Lung (tissue), 12 donors: ENCODE data around the gene HNRNPLL. TPM values are rescaled to one million over a fixed set of nuclear protein-coding genes. Genes with fewer than 3 reads are reported as not detected.

ENCODE experiments used
- ATAC-seq: fragments of 200-7000 bp; cut with Tn5 transposase; one replicate; pipeline ENCODE4 v1.9.1; 2020; ENCODE audit warnings: moderate number of reproducible peaks; ENCODE audit not compliant: insufficient read depth, low FRiP score
- DNase-seq, 3 donors: peaks; one replicate each; pipeline ENCODE4 v3.0.0-alpha.2; 2013 to 2017
- H3K27ac ChIP-seq, 2 donors: one replicate each; pipeline ENCODE4 v1.5.1; 2013; ENCODE audit warnings: mild to moderate bottlenecking in 2 of 2, moderate library complexity in 2 of 2, control low read depth in 1 of 2, inconsistent platforms in 1 of 2, low read depth in 1 of 2, low read length in 1 of 2
- H3K27me3 ChIP-seq, 3 donors: one replicate each; pipeline ENCODE4 v1.5.1; 2013; ENCODE audit warnings: low read length in 2 of 3; ENCODE audit not compliant: control insufficient read depth in 3 of 3, insufficient read depth in 3 of 3
- H3K36me3 ChIP-seq, 4 donors: one replicate each; pipeline ENCODE4 v1.5.1; 2013; ENCODE audit warnings: low read length in 4 of 4, mild to moderate bottlenecking in 1 of 4, moderate library complexity in 1 of 4; ENCODE audit not compliant: control insufficient read depth in 4 of 4, insufficient read depth in 4 of 4
- H3K4me1 ChIP-seq, 5 donors: one replicate each; pipeline ENCODE4 v1.5.1; 2013; ENCODE audit warnings: low read length in 5 of 5, mild to moderate bottlenecking in 2 of 5, moderate library complexity in 1 of 5; ENCODE audit not compliant: control insufficient read depth in 5 of 5, insufficient read depth in 5 of 5
- H3K4me3 ChIP-seq: one replicate; pipeline ENCODE4 v1.5.1; 2013; ENCODE audit warnings: mild to moderate bottlenecking, control low read depth, moderate library complexity
- H3K9ac ChIP-seq, 2 donors: one replicate each; pipeline ENCODE4 v1.5.1; 2013; ENCODE audit warnings: low read length in 2 of 2, control low read depth in 1 of 2; ENCODE audit not compliant: insufficient read depth in 1 of 2
- H3K9me3 ChIP-seq, 4 donors: one replicate each; pipeline ENCODE4 v1.5.1; 2013; ENCODE audit warnings: low read length in 3 of 4, mild to moderate bottlenecking in 1 of 4, moderate library complexity in 1 of 4; ENCODE audit not compliant: control insufficient read depth in 4 of 4, insufficient read depth in 3 of 4
- WGBS, 2 donors: extraction: QIAGEN DNeasy Blood & Tissue Kit; methylation state at CpG; one replicate each; pipeline ENCODE4 v1.1.7; 2013; 5-methylcytosine and 5-hydroxymethylcytosine counted together
- polyA plus RNA-seq, 2 donors: library from polyadenylated mRNA; stranded (reverse); fragments of 200-250 nt; gene quantifications; one replicate each; pipeline ENCODE4 v1.2.1, GENCODE V29; 2013
- total RNA-seq, 2 donors: library from RNA; depleted of rRNA in 1 of 2; stranded (reverse); fragments of >200 nt in 1 of 2; gene quantifications; one replicate each; pipeline ENCODE4 v1.2.1, GENCODE V29; 2014 to 2021
- TF ChIP-seq, protein P1 (sequence below): IDR thresholded peaks from 2 replicates; pipeline ENCODE4 v1.5.1; 2012; ENCODE audit warnings: mild to moderate bottlenecking; ENCODE audit errors: control extremely low read depth, extremely low read depth
- donor health status: control.
- donor health status: control.
- donor health status: Bipolar disorder and iron deficiency.
- donor health status: healthy.
- donor health status: DM: yes; HTN: yes; CAD: no.

Gene HNRNPLL
- total and polyA plus RNA-seq, 4 donors, result 12.4 to 88.8 (median 30.7) TPM

DNA sequence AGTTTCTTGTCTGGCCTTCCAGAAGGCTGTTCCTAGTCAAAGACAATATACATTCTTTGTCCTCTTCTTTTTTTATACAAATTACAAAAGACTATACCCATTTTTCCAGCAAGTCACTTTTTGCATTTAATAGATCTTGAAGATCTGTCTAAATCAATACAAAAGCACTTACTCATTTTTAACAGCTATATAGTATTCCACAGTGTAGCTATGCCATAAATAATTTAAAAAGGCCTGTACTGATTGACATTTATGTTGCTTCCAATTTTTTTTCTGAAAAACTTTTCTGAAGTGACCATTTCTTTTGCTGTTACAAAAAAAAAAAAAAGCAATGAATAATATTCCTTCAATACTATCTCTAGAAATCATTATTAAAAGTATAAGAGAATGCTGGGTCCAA lies 30.3 kb upstream of the HNRNPLL start:
- H3K9me3 ChIP-seq, result no peaks in the 10 kb centered on the region
- no peaks in the 10 kb centered on the region for H3K36me3 ChIP-seq
- DNase-seq (no peak), ATAC-seq (no peak)
- H3K27ac ChIP-seq, result no peak overlapping the region
- H3K9ac ChIP-seq, result no peak overlapping the region
- H3K4me3 ChIP-seq, result no peak overlapping the region
- H3K27me3 ChIP-seq, result no peaks in the 10 kb centered on the region
- TF ChIP-seq, protein P1, sequence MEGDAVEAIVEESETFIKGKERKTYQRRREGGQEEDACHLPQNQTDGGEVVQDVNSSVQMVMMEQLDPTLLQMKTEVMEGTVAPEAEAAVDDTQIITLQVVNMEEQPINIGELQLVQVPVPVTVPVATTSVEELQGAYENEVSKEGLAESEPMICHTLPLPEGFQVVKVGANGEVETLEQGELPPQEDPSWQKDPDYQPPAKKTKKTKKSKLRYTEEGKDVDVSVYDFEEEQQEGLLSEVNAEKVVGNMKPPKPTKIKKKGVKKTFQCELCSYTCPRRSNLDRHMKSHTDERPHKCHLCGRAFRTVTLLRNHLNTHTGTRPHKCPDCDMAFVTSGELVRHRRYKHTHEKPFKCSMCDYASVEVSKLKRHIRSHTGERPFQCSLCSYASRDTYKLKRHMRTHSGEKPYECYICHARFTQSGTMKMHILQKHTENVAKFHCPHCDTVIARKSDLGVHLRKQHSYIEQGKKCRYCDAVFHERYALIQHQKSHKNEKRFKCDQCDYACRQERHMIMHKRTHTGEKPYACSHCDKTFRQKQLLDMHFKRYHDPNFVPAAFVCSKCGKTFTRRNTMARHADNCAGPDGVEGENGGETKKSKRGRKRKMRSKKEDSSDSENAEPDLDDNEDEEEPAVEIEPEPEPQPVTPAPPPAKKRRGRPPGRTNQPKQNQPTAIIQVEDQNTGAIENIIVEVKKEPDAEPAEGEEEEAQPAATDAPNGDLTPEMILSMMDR, result no peak
- no peaks in the 10 kb centered on the region for H3K4me1 ChIP-seq

DNA sequence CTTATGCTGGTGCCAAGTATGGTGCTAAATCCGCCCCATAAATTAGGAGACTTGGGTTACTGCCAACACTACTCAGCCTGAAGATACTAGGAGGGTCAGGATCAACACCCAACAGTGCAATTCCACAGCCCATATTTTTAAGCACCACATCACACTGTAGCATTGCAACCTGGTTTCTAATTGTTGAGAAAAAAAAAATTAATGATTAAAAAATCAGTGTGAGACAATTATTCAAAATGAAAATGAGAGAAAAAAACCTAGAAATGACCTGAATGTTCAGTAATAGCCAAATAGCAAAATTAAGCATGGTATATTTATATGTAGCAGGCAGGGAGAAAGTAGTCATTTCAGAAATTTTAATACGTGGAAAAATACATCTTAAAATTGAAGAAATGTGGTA lies 29.2 kb upstream of the HNRNPLL start:
- H3K27me3 ChIP-seq, result no peaks in the 10 kb centered on the region
- H3K9ac ChIP-seq, result no peak overlapping the region
- no peaks in the 10 kb centered on the region for H3K9me3 ChIP-seq
- TF ChIP-seq, protein P1, result no peak
- peaks cover 0 to 3% (median 0%) of the 10 kb centered on the region in 5 donors for H3K4me1 ChIP-seq
- H3K27ac ChIP-seq, result no peak overlapping the region
- no peak for DNase-seq
- no peak overlapping the region for H3K4me3 ChIP-seq
- ATAC-seq, result no peak
- 76 to 89% methylated on average over 2 of the region's 2 CpGs for WGBS, 2 donors
- H3K36me3 ChIP-seq, result no peaks in the 10 kb centered on the region

DNA sequence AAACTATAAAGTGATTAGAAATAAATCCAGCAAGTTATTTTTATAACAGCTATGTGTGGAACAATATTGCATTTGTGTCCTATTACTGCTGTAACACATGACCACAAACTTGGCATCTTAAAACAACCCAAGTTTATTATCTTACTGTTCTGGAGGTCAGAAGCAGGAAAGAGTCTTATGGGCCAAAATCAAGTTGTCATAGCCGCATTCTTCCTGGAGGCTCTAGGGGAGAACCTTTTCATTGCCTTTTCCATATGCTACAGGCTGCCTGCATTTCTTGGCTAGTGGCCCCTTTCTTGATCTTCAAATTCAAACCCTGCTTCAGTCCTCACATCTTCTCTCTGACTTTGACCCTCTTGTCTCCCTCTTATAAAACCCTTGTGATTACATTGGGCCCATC lies 27.0 kb upstream of the HNRNPLL start:
- Histone ChIP-seq H3K27ac (no peak overlapping the region), H3K36me3 (no peaks in the 10 kb centered on the region), H3K27me3 (no peaks in the 10 kb centered on the region), H3K9ac (no peak overlapping the region), H3K4me3 (no peak overlapping the region), H3K4me1 (peaks cover 0 to 6% (median 0%) of the 10 kb centered on the region in 5 donors), H3K9me3 (no peaks in the 10 kb centered on the region)
- DNase-seq (no peak), ATAC-seq (no peak)
- TF ChIP-seq, protein P1, result no peak
- WGBS, 2 donors, result 95 to 100% methylated on average over 1 of the region's 1 CpG

DNA sequence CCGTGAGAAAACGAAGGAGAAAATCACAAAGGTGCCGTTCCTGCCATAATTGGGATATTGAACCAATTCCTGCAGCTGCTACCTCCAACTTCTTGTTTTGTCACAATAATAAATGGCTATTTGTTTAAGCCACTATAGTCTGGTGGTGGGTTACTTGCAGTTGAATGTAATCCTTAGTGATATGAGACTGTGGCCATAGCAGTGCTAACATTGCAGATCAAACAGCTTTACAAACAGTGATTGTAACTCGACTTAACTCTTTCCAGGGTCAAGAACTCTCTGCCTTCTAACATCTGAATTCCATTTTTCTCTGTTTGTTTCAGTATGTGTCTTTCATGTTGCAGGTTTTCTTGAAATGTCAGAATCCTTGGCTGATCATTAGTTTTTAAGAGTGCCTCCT lies 24.7 kb upstream of the HNRNPLL start:
- TF ChIP-seq, protein P1, result no peak
- H3K4me1 ChIP-seq, result peaks cover 0 to 7% (median 0%) of the 10 kb centered on the region in 5 donors
- 73 to 83% methylated on average over 4 of the region's 4 CpGs for WGBS, 2 donors
- H3K27ac ChIP-seq, result no peak overlapping the region
- H3K9ac ChIP-seq, result no peak overlapping the region
- DNase-seq (no peak), ATAC-seq (no peak)
- no peaks in the 10 kb centered on the region for H3K27me3 ChIP-seq
- H3K4me3 ChIP-seq, result no peak overlapping the region
- no peaks in the 10 kb centered on the region for H3K36me3 ChIP-seq
- no peaks in the 10 kb centered on the region for H3K9me3 ChIP-seq
